B cell (primary cell): ENCODE results near the gene PEX6. TPM values are rescaled to one million over a fixed set of nuclear protein-coding genes. Genes with fewer than 3 reads are reported as not detected.
A peak's percentile ranks its signal among the peaks of the same experiment; 100 is the strongest.

Source experiments
- ATAC-seq: fragments of 200-7000 bp; cut with Tn5 transposase; one replicate; pipeline ENCODE4 v1.10.0; 2021; ENCODE audit warnings: low read depth, mild to moderate bottlenecking, moderate number of reproducible peaks, moderate library complexity
- CTCF ChIA-PET: fragments of 350-600 bp; sonication (Branson Sonifier 250); formaldehyde crosslinking; loops from one replicate; lab custom pipeline; 2021; ENCODE audit warnings: antibody characterized with exemption, inconsistent platforms; lab: Charles Lee
- POLR2A ChIA-PET: fragments of 350-600 bp; sonication (Branson Sonifier 250); formaldehyde crosslinking; loops from one replicate; lab custom pipeline; 2021; ENCODE audit warnings: antibody characterized with exemption; lab: Charles Lee
- DNase-seq: peaks from one replicate; pipeline ENCODE4 v3.0.0; 2013
- H2AFZ ChIP-seq: 2 replicates; pipeline ENCODE4 v1.6.1; 2012; ENCODE audit warnings: mild to moderate bottlenecking, low read depth, low read length; ENCODE audit not compliant: insufficient read depth, poor library complexity, severe bottlenecking
- H3K27ac ChIP-seq, 2 donors: 1 replicate in 1 of 2; 2 replicates in 1 of 2; pipeline ENCODE4 v1.5.1; 2012 to 2013; ENCODE audit warnings: low read length in 2 of 2, mild to moderate bottlenecking in 2 of 2, moderate library complexity in 1 of 2
- H3K27me3 ChIP-seq, 4 experiments: fragments of 200-600 bp in 1 of 4; sonication (generic) in 1 of 4; replicated peaks in 1 of 4; 1 replicate in 2 of 4; 2 replicates in 2 of 4; pipeline versions ENCODE4 v1.6.1 to v1.7.0; 2013 to 2016; ENCODE audit warnings: low read length in 3 of 4, mild to moderate bottlenecking in 2 of 4, mixed read lengths in 1 of 4, moderate library complexity in 1 of 4; ENCODE audit not compliant: insufficient read depth in 4 of 4, control insufficient read depth in 3 of 4; ENCODE audit errors: control extremely low read depth in 1 of 4
- H3K36me3 ChIP-seq, 2 experiments: replicated peaks in 1 of 2; 1 replicate in 1 of 2; 2 replicates in 1 of 2; pipeline versions ENCODE4 v1.6.1 to v1.7.1; 2013; ENCODE audit warnings: low read length in 1 of 2; ENCODE audit not compliant: insufficient read depth in 2 of 2, control insufficient read depth in 1 of 2; ENCODE audit errors: control extremely low read depth in 1 of 2, extremely low read depth in 1 of 2
- H3K4me1 ChIP-seq, 2 donors: fragments of 200-600 bp in 1 of 2; sonication (generic) in 1 of 2; 1 replicate in 1 of 2; 2 replicates in 1 of 2; pipeline versions ENCODE4 v1.5.1 to v1.6.1; 2013 to 2017; ENCODE audit warnings: low read length in 2 of 2; ENCODE audit not compliant: control insufficient read depth in 2 of 2, insufficient read depth in 2 of 2
- H3K4me2 ChIP-seq: replicated peaks from 2 replicates; pipeline ENCODE3; 2012; ENCODE audit warnings: mild to moderate bottlenecking, low read depth, low read length; ENCODE audit not compliant: poor library complexity, severe bottlenecking
- H3K4me3 ChIP-seq, 5 experiments: fragments of 200-600 bp in 1 of 5; sonication (generic) in 1 of 5; 1 replicate in 3 of 5; 2 replicates in 2 of 5; pipeline versions ENCODE4 v1.5.1 to v1.7.0; 2011 to 2016; ENCODE audit warnings: low read length in 4 of 5, mild to moderate bottlenecking in 4 of 5, low read depth in 2 of 5, control low read depth in 1 of 5, moderate library complexity in 1 of 5; ENCODE audit not compliant: insufficient read depth in 1 of 5; ENCODE audit errors: control extremely low read depth in 1 of 5, extremely low read depth in 1 of 5
- H3K79me2 ChIP-seq: fragments of 200-600 bp; sonication (generic); one replicate; pipeline ENCODE4 v1.6.0; 2016; ENCODE audit warnings: low read length; ENCODE audit not compliant: control insufficient read depth, insufficient read depth
- H3K9ac ChIP-seq: fragments of 200-600 bp; sonication (generic); 2 replicates; pipeline ENCODE4 v1.6.1; 2017; ENCODE audit warnings: mild to moderate bottlenecking, low read length, moderate library complexity
- H3K9me3 ChIP-seq, 3 donors: one replicate each; pipeline versions ENCODE4 v1.6.1 to v1.7.1; 2013; ENCODE audit warnings: low read length in 2 of 3; ENCODE audit not compliant: control insufficient read depth in 2 of 3, insufficient read depth in 1 of 3; ENCODE audit errors: control extremely low read depth in 1 of 3
- H4K20me1 ChIP-seq: 2 replicates; pipeline ENCODE4 v1.6.0; 2012; ENCODE audit warnings: mild to moderate bottlenecking, low read length; ENCODE audit not compliant: insufficient read depth, control insufficient read depth, poor library complexity, severe bottlenecking
- H3K27ac Mint-ChIP-seq: one replicate; pipeline ENCODE4 v1.8.0; 2021; ENCODE audit warnings: mixed read lengths
- H3K27me3 Mint-ChIP-seq: one replicate; pipeline ENCODE4 v1.8.0; 2021; ENCODE audit warnings: mixed read lengths
- H3K4me1 Mint-ChIP-seq: one replicate; pipeline ENCODE4 v1.8.0; 2021; ENCODE audit warnings: mixed read lengths
- H3K4me3 Mint-ChIP-seq: one replicate; pipeline ENCODE4 v1.8.0; 2021; ENCODE audit warnings: mixed read lengths
- H3K9me3 Mint-ChIP-seq: one replicate; pipeline ENCODE4 v1.8.0; 2022; ENCODE audit warnings: mixed read lengths; ENCODE audit not compliant: insufficient read depth
- EZH2 ChIP-seq: IDR thresholded peaks from 2 replicates; pipeline ENCODE4 v1.6.1; 2012; ENCODE audit warnings: borderline replicate concordance, low read depth, mild to moderate bottlenecking, moderate library complexity, low read length; ENCODE audit not compliant: insufficient read depth, poor library complexity, severe bottlenecking
- WGBS: methylation state at CpG from one replicate; pipeline ENCODE4 v1.1.5; 2013; ENCODE audit warnings: missing lambda C conversion rate; ENCODE audit not compliant: insufficient coverage; 5-methylcytosine and 5-hydroxymethylcytosine counted together
- intact Hi-C: fragments of 100-400 bp; cut with micrococcal nuclease; formaldehyde crosslinking; loops from one replicate; pipeline ENCODE4 v1.10.0; 2022
- polyA plus RNA-seq: library from polyadenylated mRNA; depleted of rRNA; stranded (reverse); fragments of >200 nt; gene quantifications from 2 replicates; pipeline ENCODE4 v1.2.3, GENCODE V29; 2012
- total RNA-seq, 2 donors: library from RNA; stranded (reverse); fragments of 120-200 nt in 1 of 2; gene quantifications; 1 replicate in 1 of 2; 2 replicates in 1 of 2; pipeline versions ENCODE4 v1.2.3 to v1.2.4, GENCODE V29; 2013 to 2022
- TF ChIP-seq, protein P1 (sequence below): fragments of 200-600 bp; IDR thresholded peaks from one replicate; pipeline ENCODE4 v1.8.0; 2022; ENCODE audit warnings: antibody characterized with exemption, mild to moderate bottlenecking

Gene PEX6
- total and polyA plus RNA-seq, 2 donors (not counting 1 experiment from before 2014, with no cell fraction given) = 16.0 to 16.6 TPM

DNA sequence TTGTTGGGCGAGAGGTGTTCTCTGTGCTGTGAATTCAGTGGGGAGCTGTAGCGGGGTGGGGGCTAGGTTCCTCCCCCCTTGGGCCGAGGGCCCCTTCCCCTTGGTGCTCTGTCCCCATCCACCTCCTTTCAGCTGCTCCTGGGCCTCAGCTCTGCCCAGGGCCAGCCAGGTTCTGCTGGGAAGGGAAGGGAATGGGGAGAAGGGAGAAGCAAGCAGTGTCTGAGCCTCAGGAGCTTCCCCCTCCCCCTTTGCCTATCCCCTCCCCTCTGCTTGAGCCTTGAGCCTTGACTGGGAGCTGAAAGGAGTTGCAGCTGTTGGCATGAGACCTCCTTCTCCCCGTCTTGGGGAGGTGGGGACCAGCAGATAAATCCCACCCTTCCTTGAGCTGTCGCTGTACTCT is 41.9 kb upstream of the PEX6 start:
- Histone ChIP-seq H3K4me1 (peaks cover 3 to 25% of the 10 kb centered on the region in 2 donors), H2AFZ (peak overlapping the region; percentile 95), H3K4me3 (peak overlapping the region; percentile 8 to 94 (median 85)), H3K27me3 (no peaks in the 10 kb centered on the region), H3K4me2 (peak overlapping the region; percentile 93), H3K79me2 (peaks cover 42% of the 10 kb centered on the region), H3K9ac (peak overlapping the region; percentile 80), H4K20me1 (peaks cover 36% of the 10 kb centered on the region), H3K36me3 (peaks cover 3 to 44% of the 10 kb centered on the region in 2 experiments), H3K27ac (peak overlapping the region; percentile 25 to 72), H3K9me3 (no peaks in the 10 kb centered on the region)
- no peak for DNase-seq
- Mint-ChIP-seq H3K4me3 (peak overlapping the region; percentile 60), H3K4me1 (peaks cover 31% of the 10 kb centered on the region), H3K9me3 (no peaks in the 10 kb centered on the region), H3K27me3 (no peaks in the 10 kb centered on the region), H3K27ac (no peak overlapping the region)
- ATAC-seq = no peak
- TF ChIP-seq, protein P1, sequence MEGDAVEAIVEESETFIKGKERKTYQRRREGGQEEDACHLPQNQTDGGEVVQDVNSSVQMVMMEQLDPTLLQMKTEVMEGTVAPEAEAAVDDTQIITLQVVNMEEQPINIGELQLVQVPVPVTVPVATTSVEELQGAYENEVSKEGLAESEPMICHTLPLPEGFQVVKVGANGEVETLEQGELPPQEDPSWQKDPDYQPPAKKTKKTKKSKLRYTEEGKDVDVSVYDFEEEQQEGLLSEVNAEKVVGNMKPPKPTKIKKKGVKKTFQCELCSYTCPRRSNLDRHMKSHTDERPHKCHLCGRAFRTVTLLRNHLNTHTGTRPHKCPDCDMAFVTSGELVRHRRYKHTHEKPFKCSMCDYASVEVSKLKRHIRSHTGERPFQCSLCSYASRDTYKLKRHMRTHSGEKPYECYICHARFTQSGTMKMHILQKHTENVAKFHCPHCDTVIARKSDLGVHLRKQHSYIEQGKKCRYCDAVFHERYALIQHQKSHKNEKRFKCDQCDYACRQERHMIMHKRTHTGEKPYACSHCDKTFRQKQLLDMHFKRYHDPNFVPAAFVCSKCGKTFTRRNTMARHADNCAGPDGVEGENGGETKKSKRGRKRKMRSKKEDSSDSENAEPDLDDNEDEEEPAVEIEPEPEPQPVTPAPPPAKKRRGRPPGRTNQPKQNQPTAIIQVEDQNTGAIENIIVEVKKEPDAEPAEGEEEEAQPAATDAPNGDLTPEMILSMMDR = no peak
- TF ChIP-seq EZH2 = no peak
- CTCF ChIA-PET = interaction anchor here (0.8 to 1.2 kb wide), 3 partner anchors 11 to 121 kb away, joined by 3 to 6 read pairs (median 4); no protein-coding TSS in a partner anchor
- intact Hi-C loops = loop anchor here (1.0 kb wide), 1 partner anchor 8 kb away; the partner anchor contains the start of gene MEA1
- POLR2A ChIA-PET = interaction anchor here (0.9 to 2.0 kb wide), 6 partner anchors 13 to 274 kb away, joined by 3 to 12 read pairs (median 4); partner anchors contain the start of genes CNPY3, CUL7, CUL9 and PEX6
- WGBS = no CpG with 5 or more reads among the region's 5 CpGs

DNA sequence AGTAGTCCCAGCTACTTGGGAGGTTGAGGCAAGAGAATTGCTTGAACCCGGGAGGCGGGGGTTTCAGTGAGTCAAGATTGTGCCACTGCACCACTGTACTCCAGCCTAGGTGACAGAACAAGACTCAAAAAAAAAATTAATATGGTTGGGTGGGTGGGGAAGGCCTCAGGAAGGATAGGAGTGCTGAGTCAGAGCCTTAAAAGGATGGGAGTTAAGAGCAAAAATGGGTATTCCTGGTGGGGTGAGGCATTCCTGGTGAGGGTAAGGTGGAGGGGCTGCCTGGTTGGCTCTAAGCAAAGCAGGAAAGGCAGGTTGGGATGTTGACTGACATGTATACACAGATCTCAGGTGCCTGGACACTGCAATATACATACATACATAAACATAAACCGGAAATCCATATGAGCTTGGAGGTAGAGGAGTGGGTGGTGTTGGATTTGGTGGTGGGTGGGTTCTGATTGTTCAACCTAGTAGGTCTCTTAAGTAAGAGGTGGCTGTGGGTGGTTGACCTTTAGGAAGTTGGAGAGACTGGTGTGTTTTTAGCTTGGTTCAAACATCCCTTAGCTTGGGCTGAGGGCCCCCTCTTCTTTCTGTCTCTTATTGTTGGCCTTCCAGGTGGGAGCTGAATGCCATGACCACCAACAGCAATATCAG is 41.2 kb upstream of the PEX6 start:
- H2AFZ ChIP-seq = no peak overlapping the region
- intact Hi-C loops = no loop called here
- Mint-ChIP-seq H3K27me3 (no peaks in the 10 kb centered on the region), H3K4me1 (peaks cover 35% of the 10 kb centered on the region), H3K4me3 (peak overlapping the region; percentile 60), H3K9me3 (no peaks in the 10 kb centered on the region), H3K27ac (peak overlapping the region; percentile 32)
- no peak overlapping the region for H3K9ac ChIP-seq
- H3K4me2 ChIP-seq = no peak overlapping the region
- H3K36me3 ChIP-seq = peaks cover 3 to 40% of the 10 kb centered on the region in 2 experiments
- POLR2A ChIA-PET = interaction anchor here (1.3 to 1.6 kb wide), 2 partner anchors 34 to 162 kb away, joined by 4 to 12 read pairs; partner anchors contain the start of genes CUL7 and CUL9
- no peak for DNase-seq
- TF ChIP-seq EZH2 = no peak
- TF ChIP-seq, protein P1 = no peak
- no peaks in the 10 kb centered on the region for H3K27me3 ChIP-seq
- H3K27ac ChIP-seq = no peak overlapping the region
- 100% methylated on average over 1 of the region's 3 CpGs for WGBS
- H3K4me1 ChIP-seq = peaks cover 5 to 29% of the 10 kb centered on the region in 2 donors
- H3K4me3 ChIP-seq = no peak overlapping the region
- no peaks in the 10 kb centered on the region for H3K9me3 ChIP-seq
- CTCF ChIA-PET = interaction anchor here (1.2 kb wide), 1 partner anchor 120 kb away, joined by 6 read pairs; no protein-coding TSS in a partner anchor
- H4K20me1 ChIP-seq = peaks cover 39% of the 10 kb centered on the region
- H3K79me2 ChIP-seq = peaks cover 49% of the 10 kb centered on the region
- ATAC-seq = no peak
